GM12878 (cell line): ENCODE results near the gene SCARF2. TPM values are rescaled to one million over a fixed set of nuclear protein-coding genes. Genes with fewer than 3 reads are reported as not detected.

ENCODE experiments used
- ATAC-seq: fragments of 200-7000 bp; cut with Tn5 transposase; 3 replicates; pipeline ENCODE4 v1.9.1; 2020; ENCODE audit warnings: mild to moderate bottlenecking, moderate library complexity
- BruUV-seq: library from RNA; stranded (reverse); fragments of 400-500 nt; replicated peaks from 2 replicates; lab custom pipeline; 2021; lab: Mats Ljungman, UMichigan
- CTCF ChIA-PET: fragments of 300-600 bp; sonication (Branson Sonifier 250); formaldehyde crosslinking; extraction: SDS; loops from one replicate; lab custom pipeline; 2021; ENCODE audit warnings: inconsistent platforms; lab: Yijun Ruan, JAX
- POLR2A ChIA-PET: fragments of 350-600 bp; formaldehyde crosslinking; extraction: SDS; loops from one replicate; lab custom pipeline; 2021; ENCODE audit warnings: inconsistent platforms; lab: Charles Lee
- RAD21 ChIA-PET: fragments of 300-600 bp; sonication (Branson Sonifier 250); formaldehyde crosslinking; loops from one replicate; lab custom pipeline; 2023; ENCODE audit warnings: antibody characterized with exemption; ENCODE audit not compliant: unreplicated experiment; lab: Charles Lee
- SMC1A ChIA-PET: fragments of 300-600 bp; sonication (Branson Sonifier 250); formaldehyde crosslinking; loops from one replicate; lab custom pipeline; 2023; ENCODE audit not compliant: unreplicated experiment, uncharacterized antibody; lab: Charles Lee
- DNase-seq: peaks from one replicate; pipeline ENCODE4 v3.0.0-alpha.2; 2011; ENCODE audit warnings: low read depth, low spot score
- FAIRE-seq: peaks from 3 replicates; lab custom pipeline; 2011; peaks lifted over from hg19 to GRCh38; lab: Jason Lieb, UNC
- H2AFZ ChIP-seq: 2 replicates; pipeline ENCODE4 v1.6.0; 2011; ENCODE audit warnings: low read depth, low read length, control low read depth; ENCODE audit not compliant: control insufficient read depth
- H3K27ac ChIP-seq: 2 replicates; pipeline ENCODE4 v1.5.1; 2011; ENCODE audit warnings: control low read depth; ENCODE audit not compliant: control insufficient read depth, insufficient read depth
- H3K27me3 ChIP-seq, 2 experiments: replicated peaks in 1 of 2; 2 replicates each; pipeline versions ENCODE4 v1.6.0 to v1.6.1; 2011; ENCODE audit warnings: low read length in 1 of 2; ENCODE audit not compliant: control insufficient read depth in 2 of 2, insufficient read depth in 2 of 2
- H3K36me3 ChIP-seq, 2 experiments: 2 replicates each; pipeline ENCODE4 v1.5.1; 2011; ENCODE audit warnings: low read length in 1 of 2; ENCODE audit not compliant: control insufficient read depth in 2 of 2, insufficient read depth in 2 of 2
- H3K4me1 ChIP-seq: 2 replicates; pipeline ENCODE4 v1.6.1; 2011; ENCODE audit warnings: mild to moderate bottlenecking, low read length, moderate library complexity, mixed read lengths; ENCODE audit not compliant: control insufficient read depth, insufficient read depth
- H3K4me2 ChIP-seq: 2 replicates; pipeline ENCODE4 v1.6.0; 2011; ENCODE audit warnings: control low read depth; ENCODE audit not compliant: control insufficient read depth, insufficient read depth
- H3K4me3 ChIP-seq: fragments of 200-600 bp; sonication (generic); 2 replicates; pipeline ENCODE4 v1.5.1; 2016
- H3K79me2 ChIP-seq: 2 replicates; pipeline ENCODE4 v1.6.0; 2011; ENCODE audit warnings: low read length; ENCODE audit not compliant: control insufficient read depth, insufficient read depth
- H3K9ac ChIP-seq: 2 replicates; pipeline ENCODE4 v1.8.0; 2011; ENCODE audit warnings: low read length, control low read depth, mixed read lengths; ENCODE audit not compliant: control insufficient read depth, insufficient read depth
- H3K9me3 ChIP-seq: replicated peaks from 3 replicates; pipeline ENCODE4 v1.5.1; 2011; ENCODE audit warnings: mild to moderate bottlenecking, low read length; ENCODE audit not compliant: control insufficient read depth, insufficient read depth
- H4K20me1 ChIP-seq: 2 replicates; pipeline ENCODE4 v1.6.0; 2011; ENCODE audit not compliant: control insufficient read depth, insufficient read depth
- DPF2 ChIP-seq: fragments of 450-650 bp; IDR thresholded peaks from 2 replicates; pipeline ENCODE4 v1.6.1; 2017; ENCODE audit warnings: mild to moderate bottlenecking
- GATAD2B ChIP-seq: fragments of 450-650 bp; conservative IDR thresholded peaks from 2 replicates; pipeline ENCODE4 v1.6.1; 2017; ENCODE audit warnings: low read depth, mild to moderate bottlenecking, moderate library complexity
- IRF5 ChIP-seq: fragments of 450-650 bp; IDR thresholded peaks from 2 replicates; pipeline ENCODE4 v1.6.1; 2017; ENCODE audit warnings: borderline replicate concordance
- NFYA ChIP-seq: IDR thresholded peaks from 2 replicates; pipeline ENCODE4 v1.6.1; 2011; ENCODE audit warnings: low read depth, mild to moderate bottlenecking, low read length, improper control_type of control experiment, borderline replicate concordance
- SKIL ChIP-seq: fragments of 450-650 bp; IDR thresholded peaks from 2 replicates; pipeline ENCODE4 v1.6.1; 2017; ENCODE audit warnings: mild to moderate bottlenecking, low read depth, inconsistent platforms; ENCODE audit not compliant: poor library complexity, severe bottlenecking
- YBX1 ChIP-seq: fragments of 450-650 bp; IDR thresholded peaks from 2 replicates; pipeline ENCODE4 v1.6.1; 2016; ENCODE audit warnings: antibody characterized with exemption
- WGBS: methylation state at CpG from one replicate; pipeline ENCODE4 v1.1.6; 2016; ENCODE audit warnings: low lambda C conversion rate; ENCODE audit not compliant: insufficient replicate concordance, insufficient coverage; ENCODE audit errors: missing lambda C conversion rate; 5-methylcytosine and 5-hydroxymethylcytosine counted together
- in situ Hi-C: fragments of 300-500 bp; cut with MboI; formaldehyde crosslinking; loops from 9 replicates; pipeline ENCODE4 v1.14.3; 2018; ENCODE audit warnings: mixed read lengths
- intact Hi-C: fragments of 100-400 bp; cut with micrococcal nuclease; formaldehyde crosslinking; loops from one replicate; pipeline ENCODE4 v1.14.2; 2022; ENCODE audit not compliant: unreplicated experiment
- polyA plus RNA-seq, 11 experiments: library from polyadenylated mRNA; depleted of rRNA in 4 of 11; unstranded in 6 of 11; stranded (reverse) in 5 of 11; fragments of >200 nt; fragmentation: Nextera tagmentation in 4 of 11; fragmentation: Illumina TruSeq in 1 of 11; extraction: Ambion mirVana in 4 of 11; extraction: Trizol in 1 of 11; gene quantifications; 1 replicate in 1 of 11; 2 replicates in 10 of 11; pipeline versions ENCODE4 v1.2.1 to v1.2.3, GENCODE V29; 2011 to 2016; ENCODE audit warnings: inconsistent platforms in 2 of 11, missing spikeins in 2 of 11, low read depth in 1 of 11
- total RNA-seq, 4 experiments: library from RNA; depleted of rRNA in 3 of 4; stranded (reverse); fragments of >200 nt in 3 of 4; fragmentation: Illumina TruSeq in 1 of 4; extraction: Trizol in 1 of 4; gene quantifications; 2 replicates each; pipeline versions ENCODE4 v1.2.1 to v1.2.3, GENCODE V29; 2013 to 2021
- TF ChIP-seq, protein P1 (sequence below): fragments of 450-650 bp; IDR thresholded peaks from 2 replicates; pipeline ENCODE4 v1.6.1; 2014; ENCODE audit warnings: mild to moderate bottlenecking
- TF ChIP-seq, protein P2 (sequence below): fragments of 450-650 bp; IDR thresholded peaks from 2 replicates; pipeline ENCODE4 v1.6.1; 2018; ENCODE audit warnings: borderline replicate concordance, mild to moderate bottlenecking; ENCODE audit not compliant: partially characterized antibody

The SCARF2 gene
- total and polyA plus RNA-seq, 10 of the 15 experiments (the other 5 are each of a cell fraction or from before 2014, with no cell fraction given) = 0.01 to 0.74 (median 0.17) TPM; not detected in 5

DNA sequence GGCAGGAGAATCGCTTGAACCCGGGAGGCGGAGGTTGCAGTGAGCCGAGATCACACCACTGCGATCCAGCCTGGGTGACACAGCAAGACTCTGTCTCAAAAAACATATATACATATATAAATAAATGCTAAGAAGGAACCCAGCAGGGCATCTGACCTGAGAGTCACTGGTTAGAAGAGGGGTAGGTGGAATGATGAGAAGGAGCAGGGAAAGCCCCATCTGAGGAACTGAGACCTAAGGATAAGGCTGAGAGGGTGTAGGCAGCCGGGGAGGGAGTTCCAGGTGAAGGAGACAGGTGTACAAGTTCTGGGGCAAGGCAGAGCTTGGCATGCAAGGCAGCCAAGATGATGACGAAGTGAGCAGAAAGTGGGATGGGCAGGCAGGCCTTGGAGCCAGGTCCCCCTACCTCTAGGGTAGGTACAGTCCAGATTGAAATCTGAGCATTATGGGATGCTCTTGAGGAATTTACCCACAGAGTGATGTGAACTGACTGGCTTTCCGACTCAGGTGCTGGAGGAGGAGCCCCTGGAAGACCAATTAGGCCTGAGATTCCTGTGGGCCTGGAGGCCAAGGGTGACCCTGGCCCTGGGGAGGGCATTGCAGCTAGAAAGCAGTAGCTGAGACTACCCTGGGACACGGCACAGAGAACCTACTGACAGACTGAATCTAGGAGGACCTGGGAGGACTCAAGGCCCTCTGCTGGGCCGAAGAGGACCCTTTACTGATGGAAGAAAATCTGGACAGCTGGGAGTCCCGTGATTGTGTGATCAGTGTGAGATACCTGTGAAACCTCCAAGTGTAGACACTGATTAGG lies 35.2 kb upstream of the SCARF2 start:
- no peaks in the 10 kb centered on the region; the same call in 1 of the 2 replicates for H3K4me1 ChIP-seq
- WGBS = 86% methylated on average over 11 of the region's 11 CpGs
- H3K4me2 ChIP-seq = no peak overlapping the region
- H4K20me1 ChIP-seq = no peaks in the 10 kb centered on the region
- H3K36me3 ChIP-seq = no peaks in the 10 kb centered on the region; a peak in 1 of 4 replicates
- H3K27me3 ChIP-seq = no peaks in the 10 kb centered on the region
- H3K9me3 ChIP-seq = no peaks in the 10 kb centered on the region
- ChIA-PET POLR2A (no interaction called here), RAD21 (no interaction called here), SMC1A (no interaction called here), CTCF (no interaction called here)
- H3K79me2 ChIP-seq = no peaks in the 10 kb centered on the region
- BruUV-seq = no TSS peak
- H3K27ac ChIP-seq = no peak overlapping the region
- DNase-seq (no peak), FAIRE-seq (no peak), ATAC-seq (no peak)
- intact Hi-C loops = no loop called here
- H2AFZ ChIP-seq = no peak overlapping the region
- in situ Hi-C loops = no loop called here
- H3K4me3 ChIP-seq = no peak overlapping the region
- TF ChIP-seq SKIL = no peak
- no peak for TF ChIP-seq DPF2
- TF ChIP-seq, protein P1, sequence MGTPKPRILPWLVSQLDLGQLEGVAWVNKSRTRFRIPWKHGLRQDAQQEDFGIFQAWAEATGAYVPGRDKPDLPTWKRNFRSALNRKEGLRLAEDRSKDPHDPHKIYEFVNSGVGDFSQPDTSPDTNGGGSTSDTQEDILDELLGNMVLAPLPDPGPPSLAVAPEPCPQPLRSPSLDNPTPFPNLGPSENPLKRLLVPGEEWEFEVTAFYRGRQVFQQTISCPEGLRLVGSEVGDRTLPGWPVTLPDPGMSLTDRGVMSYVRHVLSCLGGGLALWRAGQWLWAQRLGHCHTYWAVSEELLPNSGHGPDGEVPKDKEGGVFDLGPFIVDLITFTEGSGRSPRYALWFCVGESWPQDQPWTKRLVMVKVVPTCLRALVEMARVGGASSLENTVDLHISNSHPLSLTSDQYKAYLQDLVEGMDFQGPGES = no peak
- no peak for TF ChIP-seq NFYA
- TF ChIP-seq GATAD2B = no peak
- TF ChIP-seq, protein P2, sequence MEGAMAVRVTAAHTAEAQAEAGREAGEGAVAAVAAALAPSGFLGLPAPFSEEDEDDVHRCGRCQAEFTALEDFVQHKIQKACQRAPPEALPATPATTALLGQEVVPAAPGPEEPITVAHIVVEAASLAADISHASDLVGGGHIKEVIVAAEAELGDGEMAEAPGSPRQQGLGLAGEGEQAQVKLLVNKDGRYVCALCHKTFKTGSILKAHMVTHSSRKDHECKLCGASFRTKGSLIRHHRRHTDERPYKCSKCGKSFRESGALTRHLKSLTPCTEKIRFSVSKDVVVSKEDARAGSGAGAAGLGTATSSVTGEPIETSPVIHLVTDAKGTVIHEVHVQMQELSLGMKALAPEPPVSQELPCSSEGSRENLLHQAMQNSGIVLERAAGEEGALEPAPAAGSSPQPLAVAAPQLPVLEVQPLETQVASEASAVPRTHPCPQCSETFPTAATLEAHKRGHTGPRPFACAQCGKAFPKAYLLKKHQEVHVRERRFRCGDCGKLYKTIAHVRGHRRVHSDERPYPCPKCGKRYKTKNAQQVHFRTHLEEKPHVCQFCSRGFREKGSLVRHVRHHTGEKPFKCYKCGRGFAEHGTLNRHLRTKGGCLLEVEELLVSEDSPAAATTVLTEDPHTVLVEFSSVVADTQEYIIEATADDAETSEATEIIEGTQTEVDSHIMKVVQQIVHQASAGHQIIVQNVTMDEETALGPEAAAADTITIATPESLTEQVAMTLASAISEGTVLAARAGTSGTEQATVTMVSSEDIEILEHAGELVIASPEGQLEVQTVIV = no peak
- TF ChIP-seq IRF5 = no peak
- no peak for TF ChIP-seq YBX1
- H3K9ac ChIP-seq = no peak overlapping the region
